Astrocyte (in vitro differentiated cells and primary cell): ENCODE results near the gene FGL2.

ENCODE experiments used
- CTCF ChIP-seq: IDR thresholded peaks from 2 replicates; pipeline ENCODE4 v1.5.1; 2011; ENCODE audit warnings: low read depth, mild to moderate bottlenecking, inconsistent platforms, low read length, moderate library complexity; ENCODE audit not compliant: insufficient read depth
- EZH2 ChIP-seq: IDR thresholded peaks from 2 replicates; pipeline ENCODE4 v1.6.1; 2012; ENCODE audit warnings: mild to moderate bottlenecking, low read length, inconsistent platforms; ENCODE audit not compliant: insufficient read depth

GRCh38 chr7:77216181-77216845 is 16.7 kb upstream of the FGL2 start:
- no peak for TF ChIP-seq CTCF
- no peak for TF ChIP-seq EZH2
